NCI-H1105 treated with DMSO at 0.1 percent for 48 hours (cell line): ENCODE results near the gene REV1.
"Not testable (repeated sequence)": the region's sequence is repeated elsewhere in the genome, so short reads cannot be mapped to it uniquely, and the experiment has no call there.

ENCODE experiments used
- DNase-seq: peaks from one replicate; lab custom pipeline; 2025; lab: John Stamatoyannopoulos, UW

The REV1 gene

GRCh38 chr2:99489761-99490622, at the start of gene REV1:
TSS of gene REV1 (minus strand) at chr2:99490017. CDS start at chr2:99464975, 25,042 bp downstream.
- DNase-seq, result peak; percentile 90

- no peak for DNase-seq
Observed at GRCh38 chr2:99537910-99538485, 48.2 kb upstream of the REV1 start.

GRCh38 chr2:99524056-99524455, 34.2 kb upstream of the REV1 start:
- DNase-seq, result no peak

- DNase-seq, result no peak
Observed at GRCh38 chr2:99522157-99522556, 32.3 kb upstream of the REV1 start.

GRCh38 chr2:99520813-99521212, 31.0 kb upstream of the REV1 start:
- DNase-seq, result no peak

GRCh38 chr2:99520195-99520594, 30.4 kb upstream of the REV1 start:
- no peak for DNase-seq

GRCh38 chr2:99514357-99514756, 24.5 kb upstream of the REV1 start:
- no peak for DNase-seq

GRCh38 chr2:99512181-99512591, 22.4 kb upstream of the REV1 start:
- DNase-seq, result no peak

GRCh38 chr2:99509387-99509786, 19.6 kb upstream of the REV1 start:
- DNase-seq, result no peak

- DNase-seq, result peak; percentile 96
Observed at GRCh38 chr2:99507937-99508818, 18.4 kb upstream of the REV1 start.

GRCh38 chr2:99504844-99505584, 15.2 kb upstream of the REV1 start:
- no peak for DNase-seq

GRCh38 chr2:99503662-99504416, 14.0 kb upstream of the REV1 start:
- DNase-seq, result not testable (repeated sequence)

- no peak for DNase-seq
Observed at GRCh38 chr2:99496021-99496420, 6.2 kb upstream of the REV1 start.

GRCh38 chr2:99495115-99495860, 5.5 kb upstream of the REV1 start:
- no peak for DNase-seq

GRCh38 chr2:99492721-99493120, 2.9 kb upstream of the REV1 start:
- DNase-seq, result no peak

- no peak for DNase-seq
Observed at GRCh38 chr2:99490623-99491461, 1.0 kb upstream of the REV1 start.

- peak; percentile 20 for DNase-seq
Observed at GRCh38 chr2:99489063-99489760, 605 bp downstream of the REV1 start.

GRCh38 chr2:99488539-99489062, 1.2 kb downstream of the REV1 start:
- DNase-seq, result no peak

- no peak for DNase-seq
Observed at GRCh38 chr2:99487906-99488305, 1.9 kb downstream of the REV1 start.
